GM18520 (cell line): ENCODE results near the gene CBLN3.

Experiments
- ATAC-seq: cut with Tn5 transposase; IDR thresholded peaks from one replicate; pipeline ENCODE4 v1.9.1; 2021; ENCODE audit not compliant: unreplicated experiment

CBLN3 gene

DNA sequence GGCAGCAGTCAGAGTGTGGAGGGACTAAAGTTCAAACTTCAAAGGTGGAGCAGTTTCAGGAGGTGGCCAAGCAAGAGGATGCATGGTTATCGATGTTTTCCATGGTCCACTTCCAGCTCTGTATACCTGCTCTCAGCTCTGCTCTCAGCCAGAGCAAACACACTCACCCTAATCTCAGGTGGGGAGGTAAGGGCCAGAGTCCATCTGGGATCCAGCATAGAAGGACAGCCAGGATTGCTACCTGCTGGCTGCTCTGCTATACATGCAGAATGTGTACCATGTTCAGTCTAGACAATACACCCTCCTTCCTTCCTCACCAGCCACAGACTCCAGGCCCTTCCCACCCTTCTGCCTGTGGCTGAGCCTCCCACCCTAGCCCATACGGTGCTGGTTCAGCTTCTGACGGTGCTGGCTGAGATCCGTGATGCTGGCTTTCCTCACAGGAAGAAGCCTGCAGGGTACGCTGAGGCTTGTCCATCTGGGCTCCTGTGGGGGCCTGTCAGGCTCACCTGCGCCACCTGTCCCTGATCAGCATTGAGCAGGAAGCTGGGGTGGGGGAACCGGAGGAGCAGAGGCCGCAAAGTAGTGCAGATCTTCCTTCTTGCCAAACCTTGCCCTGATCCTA, 2.4 kb downstream of the CBLN3 start:
- no peak for ATAC-seq

DNA sequence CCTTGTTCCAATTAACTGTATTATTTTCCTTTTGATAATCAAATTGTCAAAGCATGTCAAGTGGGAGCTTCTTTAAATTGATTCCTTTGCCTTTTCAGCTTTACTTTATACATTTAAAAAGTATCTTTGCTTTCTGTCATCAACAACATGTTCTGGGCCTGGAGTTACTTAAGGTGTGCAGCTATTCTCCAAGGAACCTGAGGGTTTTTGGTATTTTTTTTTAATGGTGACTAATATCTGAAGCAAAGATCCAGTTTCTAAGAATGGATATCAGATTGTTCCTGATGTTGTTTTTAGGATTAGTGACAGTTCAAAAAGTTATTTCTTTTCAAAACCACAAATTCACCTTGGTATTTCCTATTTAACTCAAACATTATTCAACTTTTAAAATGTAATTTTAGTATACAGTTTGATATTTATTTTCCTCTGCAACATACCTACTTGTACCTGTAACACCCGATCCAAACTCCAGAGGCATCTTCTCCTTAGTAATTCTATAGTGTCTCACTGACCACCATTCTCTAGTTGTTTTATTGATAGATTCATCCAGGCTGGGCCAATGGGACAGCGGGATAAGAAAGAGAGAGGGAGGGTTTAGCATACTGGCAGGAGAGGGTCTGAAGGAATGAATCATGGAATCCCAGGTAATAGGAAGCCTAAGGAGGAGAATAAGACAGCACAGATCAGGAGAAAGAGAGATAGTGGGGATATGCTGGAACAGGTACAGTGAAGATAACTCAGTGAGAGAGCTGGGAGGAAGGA, 3.1 kb downstream of the CBLN3 start:
- no peak for ATAC-seq

DNA sequence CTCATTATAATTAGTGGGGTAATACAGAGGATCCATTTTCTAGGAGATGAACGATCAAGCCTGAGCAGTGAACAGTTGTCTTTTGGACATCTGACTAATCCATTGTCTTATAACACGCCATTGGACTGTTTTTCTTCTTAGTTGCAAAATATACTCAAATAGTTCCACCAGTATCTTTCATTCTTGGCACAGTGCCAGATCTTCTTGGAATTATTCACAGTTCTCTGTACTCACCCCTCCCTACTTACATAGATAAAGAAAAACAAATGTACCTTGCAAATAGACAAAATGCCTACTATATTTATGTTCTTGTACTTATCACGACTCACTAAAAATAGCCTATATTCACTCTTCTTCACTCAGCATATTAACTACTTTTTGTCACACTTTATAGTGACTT, 3.8 kb downstream of the CBLN3 start:
- ATAC-seq = no peak

DNA sequence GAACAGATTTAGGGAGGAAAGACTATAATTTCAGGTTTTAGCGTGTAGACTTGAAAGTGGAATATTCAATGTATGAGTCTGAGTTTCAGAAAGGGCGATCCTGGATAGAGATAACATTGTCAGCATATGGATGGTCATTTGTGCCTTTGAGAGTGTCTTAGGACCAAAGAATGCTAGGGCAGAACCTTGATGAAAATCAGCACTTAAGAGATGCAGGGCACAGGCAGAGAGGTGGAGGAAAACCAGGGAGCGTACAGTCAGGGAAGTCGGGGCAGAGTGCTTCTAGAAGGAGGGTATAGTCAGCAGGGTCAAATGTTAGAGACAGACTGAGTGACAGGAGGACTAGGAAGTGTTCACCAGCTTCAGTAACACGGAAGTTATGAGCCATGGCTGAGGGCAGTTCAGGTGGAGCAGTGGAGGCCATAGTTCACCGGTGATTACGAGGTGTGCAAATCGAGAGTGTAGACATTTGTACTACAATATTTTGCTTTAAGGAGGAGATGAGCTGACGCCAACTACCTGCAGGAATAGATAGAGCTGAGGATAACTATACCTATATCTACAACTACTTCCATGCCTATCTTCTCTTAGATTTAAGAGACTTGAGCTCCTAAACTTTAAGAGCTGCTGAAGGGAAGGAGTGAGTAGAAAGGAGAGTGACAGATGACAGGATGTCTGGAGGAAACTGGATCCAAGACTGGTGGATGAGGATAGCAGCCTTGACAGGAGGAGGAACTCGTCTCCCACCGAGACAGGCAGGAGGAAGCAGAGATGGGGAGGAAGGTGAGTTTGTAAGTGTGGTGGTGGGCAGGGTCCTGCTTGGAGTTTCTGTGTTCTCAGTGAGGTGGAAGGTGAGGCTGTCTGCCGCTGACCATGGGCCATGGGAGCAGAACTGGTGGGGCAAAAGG, 6.5 kb downstream of the CBLN3 start:
- ATAC-seq = no peak

DNA sequence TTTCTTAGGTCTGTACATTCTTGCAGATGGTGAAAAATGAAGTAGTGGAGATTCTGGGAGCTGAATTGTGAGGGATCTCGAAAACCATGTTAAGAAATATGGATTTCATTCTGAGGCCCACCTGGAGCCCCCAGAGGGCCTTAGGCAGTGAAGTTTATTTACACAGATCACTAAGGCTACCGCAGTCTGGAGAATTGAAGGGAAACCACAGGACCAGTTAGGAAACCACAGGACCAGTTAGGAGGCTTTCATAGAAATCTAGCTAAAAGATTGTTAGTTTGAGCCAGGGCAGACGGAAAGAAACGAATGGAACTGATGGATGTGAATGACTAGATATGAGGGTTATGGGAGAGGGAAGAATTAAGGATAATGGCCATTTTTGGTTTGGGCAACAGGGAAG, 7.2 kb downstream of the CBLN3 start:
- no peak for ATAC-seq

DNA sequence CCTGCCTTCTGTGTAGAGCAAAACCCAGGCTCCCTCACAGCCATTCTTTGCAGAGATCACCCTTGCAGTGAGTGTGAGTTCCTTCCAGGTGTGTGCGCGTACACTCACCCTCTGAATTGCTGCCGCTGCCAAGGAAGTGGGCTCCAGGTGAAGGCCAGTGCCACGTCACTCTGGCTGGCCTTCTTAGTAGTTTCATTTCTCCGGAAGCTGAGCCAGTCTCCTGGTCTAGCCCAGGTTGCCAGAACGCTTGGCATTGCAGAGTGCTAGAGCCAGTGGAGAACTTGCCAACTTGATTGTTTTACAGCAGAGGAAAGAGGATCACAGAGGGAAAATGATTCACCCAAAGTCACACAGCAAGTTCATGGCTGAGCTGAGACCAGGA, 11.0 kb downstream of the CBLN3 start:
- ATAC-seq = no peak

DNA sequence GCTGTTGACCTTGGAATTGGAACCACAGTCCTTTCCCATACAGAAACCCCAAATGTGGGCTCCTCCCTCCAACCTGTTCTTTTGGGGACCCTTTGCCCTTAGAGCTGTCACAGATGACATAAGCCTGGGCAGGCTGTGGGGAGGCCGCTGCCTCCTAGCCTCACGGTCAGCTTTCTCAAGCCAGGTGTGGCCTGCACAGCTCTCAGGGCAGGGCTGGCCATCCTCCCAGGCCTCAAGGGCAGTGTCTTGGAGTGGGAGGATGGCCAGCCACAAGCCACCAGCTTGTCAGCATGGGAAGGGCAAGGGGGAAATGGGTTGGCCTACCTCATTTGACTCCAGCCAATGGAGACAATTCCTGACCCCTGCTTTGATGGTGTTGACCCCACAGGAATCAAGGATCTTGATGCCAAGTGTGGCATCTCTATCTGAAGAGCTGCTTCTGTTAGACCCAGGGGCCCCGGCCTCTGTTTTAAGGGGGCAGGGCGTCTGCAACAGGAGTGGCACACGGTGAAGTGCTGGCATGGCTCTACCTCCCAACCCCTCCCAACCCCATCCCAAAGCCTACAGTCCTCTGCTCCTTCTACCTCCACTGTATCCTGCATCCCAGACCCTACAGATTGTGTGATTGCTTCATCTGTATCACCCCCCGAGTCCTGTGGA, 11.5 kb downstream of the CBLN3 start:
- ATAC-seq = no peak

DNA sequence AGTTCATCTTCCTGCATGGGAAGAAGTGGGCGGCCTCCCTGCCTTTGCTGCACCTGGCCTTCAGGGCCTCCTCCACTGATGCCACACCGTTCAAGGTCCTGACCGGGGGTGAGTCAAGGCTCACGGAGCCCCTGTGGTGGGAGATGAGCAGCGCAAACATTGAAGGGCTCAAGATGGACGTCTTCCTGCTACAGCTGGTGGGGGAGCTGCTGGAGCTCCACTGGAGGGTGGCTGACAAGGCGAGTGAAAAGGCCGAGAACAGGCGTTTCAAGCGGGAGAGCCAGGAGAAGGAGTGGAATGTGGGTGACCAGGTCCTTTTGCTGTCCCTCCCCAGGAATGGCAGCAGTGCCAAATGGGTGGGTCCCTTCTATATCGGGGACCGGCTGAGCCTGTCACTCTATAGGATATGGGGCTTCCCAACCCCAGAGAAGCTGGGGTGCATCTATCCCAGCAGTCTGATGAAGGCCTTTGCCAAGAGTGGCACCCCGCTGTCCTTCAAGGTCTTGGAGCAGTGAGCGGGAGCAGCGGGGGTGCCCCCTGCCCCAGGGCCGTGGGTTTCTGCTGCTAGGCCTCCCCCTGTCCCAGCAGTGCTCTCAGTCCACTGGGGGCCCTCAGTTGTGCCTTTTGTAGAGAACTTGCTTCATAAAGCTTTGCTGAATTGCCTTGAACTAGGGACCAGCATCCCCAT, 12.4 kb downstream of the CBLN3 start:
- ATAC-seq = no peak

DNA sequence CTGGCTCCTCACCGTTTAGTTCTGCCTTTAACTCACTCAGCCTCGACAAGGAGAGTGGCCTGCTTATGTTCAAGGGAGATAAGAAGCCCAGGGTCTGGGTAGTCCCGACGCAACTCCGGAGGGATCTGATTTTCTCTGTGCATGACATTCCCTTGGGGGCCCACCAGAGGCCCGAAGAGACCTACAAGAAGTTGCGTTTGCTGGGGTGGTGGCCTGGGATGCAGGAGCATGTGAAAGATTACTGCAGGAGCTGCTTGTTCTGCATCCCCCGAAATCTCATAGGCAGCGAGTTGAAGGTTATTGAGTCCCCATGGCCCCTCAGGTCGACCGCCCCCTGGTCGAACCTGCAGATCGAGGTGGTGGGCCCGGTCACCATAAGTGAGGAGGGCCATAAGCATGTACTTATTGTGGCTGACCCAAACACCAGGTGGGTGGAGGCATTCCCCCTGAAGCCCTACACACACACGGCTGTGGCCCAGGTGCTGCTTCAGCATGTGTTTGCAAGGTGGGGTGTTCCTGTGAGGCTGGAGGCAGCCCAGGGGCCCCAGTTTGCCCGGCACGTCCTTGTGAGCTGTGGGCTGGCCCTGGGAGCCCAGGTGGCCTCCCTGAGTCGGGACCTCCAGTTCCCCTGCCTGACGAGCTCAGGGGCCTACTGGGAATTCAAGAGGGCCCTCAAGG, 13.1 kb downstream of the CBLN3 start:
- no peak for ATAC-seq

DNA sequence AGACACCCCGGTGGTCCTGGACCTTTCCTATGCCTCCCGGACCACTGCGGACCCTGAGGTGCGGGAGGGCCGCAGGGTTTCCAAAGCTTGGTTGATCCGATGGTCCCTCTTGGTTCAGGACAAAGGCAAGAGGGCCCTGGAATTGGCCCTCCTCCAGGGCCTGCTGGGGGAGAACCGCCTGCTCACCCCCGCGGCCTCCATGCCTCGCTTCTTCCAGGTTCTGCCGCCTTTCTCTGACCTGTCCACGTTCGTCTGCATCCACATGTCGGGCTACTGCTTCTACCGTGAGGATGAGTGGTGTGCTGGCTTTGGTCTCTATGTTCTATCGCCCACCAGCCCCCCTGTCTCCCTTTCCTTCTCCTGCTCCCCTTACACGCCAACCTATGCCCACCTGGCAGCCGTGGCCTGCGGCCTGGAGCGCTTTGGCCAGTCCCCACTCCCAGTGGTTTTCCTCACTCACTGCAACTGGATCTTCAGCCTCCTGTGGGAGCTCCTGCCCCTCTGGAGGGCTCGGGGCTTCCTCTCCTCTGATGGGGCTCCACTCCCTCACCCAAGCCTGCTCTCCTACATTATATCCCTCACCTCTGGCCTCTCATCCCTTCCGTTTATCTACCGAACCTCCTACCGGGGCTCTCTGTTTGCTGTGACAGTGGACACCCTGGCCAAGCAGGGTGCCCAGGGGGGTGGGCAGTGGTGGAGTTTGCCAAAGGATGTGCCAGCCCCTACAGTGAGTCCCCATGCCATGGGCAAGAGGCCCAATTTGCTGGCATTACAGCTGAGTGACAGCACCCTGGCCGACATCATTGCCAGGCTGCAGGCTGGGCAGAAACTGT, 13.8 kb downstream of the CBLN3 start:
- no peak for ATAC-seq

DNA sequence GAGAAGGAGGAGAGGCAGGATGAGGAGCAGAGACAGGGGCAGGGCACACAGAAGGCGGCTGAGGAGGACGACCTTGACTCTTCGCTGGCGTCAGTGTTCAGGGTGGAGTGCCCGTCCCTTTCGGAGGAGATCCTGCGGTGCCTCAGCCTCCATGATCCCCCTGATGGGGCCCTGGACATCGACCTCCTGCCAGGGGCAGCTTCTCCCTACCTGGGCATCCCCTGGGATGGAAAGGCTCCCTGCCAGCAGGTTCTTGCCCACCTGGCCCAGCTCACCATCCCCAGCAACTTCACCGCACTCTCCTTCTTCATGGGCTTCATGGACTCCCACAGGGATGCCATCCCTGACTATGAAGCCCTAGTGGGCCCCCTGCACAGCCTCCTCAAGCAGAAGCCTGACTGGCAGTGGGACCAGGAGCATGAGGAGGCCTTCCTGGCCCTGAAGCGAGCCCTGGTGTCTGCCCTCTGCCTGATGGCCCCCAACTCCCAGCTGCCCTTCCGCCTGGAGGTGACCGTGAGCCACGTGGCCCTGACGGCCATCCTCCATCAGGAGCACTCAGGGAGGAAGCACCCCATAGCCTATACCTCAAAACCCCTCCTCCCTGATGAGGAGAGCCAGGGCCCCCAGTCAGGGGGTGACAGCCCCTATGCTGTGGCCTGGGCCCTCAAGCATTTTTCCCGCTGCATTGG, 14.6 kb downstream of the CBLN3 start:
- ATAC-seq = no peak

DNA sequence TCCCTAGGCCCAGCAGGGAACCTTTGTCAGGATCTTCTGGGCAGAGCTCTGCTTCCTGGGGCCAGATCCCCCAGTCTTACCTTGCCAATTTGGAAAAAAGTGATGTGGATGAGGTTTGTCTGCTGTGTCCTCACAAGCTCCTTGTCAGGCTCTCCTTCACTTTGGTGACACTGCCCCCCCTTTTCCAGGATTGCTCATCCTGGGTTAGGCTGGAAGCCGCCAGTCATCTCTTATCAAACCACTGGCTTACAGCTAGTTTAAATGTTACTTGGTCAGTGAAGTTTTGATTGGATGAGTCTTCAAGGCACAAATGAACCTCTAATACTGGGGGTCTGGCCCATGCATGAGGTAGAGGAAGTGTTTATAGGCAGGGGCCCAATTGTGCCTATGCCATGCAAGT, 15.4 kb downstream of the CBLN3 start:
- no peak for ATAC-seq

DNA sequence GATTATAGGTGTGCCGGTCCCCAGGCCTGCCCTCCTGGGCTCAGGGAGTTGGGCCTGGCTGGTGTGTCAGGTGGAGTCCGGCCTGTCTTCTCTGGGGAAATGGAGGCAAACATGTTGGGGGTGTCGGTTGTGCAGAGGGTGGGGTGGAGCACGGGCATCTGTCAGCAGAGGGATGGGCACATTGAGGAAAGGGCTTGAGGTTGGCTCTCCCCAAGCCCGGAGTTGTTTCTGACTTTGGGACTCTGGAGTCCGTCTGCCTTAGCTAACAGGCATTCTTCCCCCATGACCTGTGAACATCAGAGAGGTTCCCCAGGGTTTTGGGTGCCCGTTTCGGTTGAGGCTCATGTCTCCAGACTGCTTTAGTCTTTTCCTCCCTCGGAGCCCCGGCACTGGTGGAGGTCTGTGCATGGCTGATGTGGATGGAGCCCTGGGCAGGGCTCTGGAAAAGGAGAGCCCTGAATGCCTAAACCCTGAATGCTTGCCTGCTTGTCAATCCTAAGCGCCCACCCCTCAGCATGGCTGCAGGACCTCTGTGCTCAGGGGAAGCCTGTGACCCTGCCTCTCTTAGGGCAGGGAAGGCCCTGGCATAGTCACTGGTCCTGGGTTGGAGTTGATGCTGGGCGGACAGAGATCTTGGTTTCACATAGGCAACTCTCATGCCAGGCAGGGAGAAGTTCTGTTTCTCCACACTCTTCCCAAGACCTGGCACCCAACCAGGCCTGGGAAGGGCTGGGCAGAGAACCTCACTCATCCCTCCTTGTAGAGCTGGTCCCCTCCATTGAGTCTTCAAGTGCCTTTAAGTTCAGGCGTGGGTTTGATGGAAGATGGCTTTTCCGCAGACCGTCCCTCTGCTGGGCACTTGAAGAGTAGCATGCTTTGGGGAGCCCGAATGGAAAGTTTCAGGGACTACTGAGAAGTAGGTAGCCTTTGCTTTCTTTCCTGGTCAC, 17.8 kb downstream of the CBLN3 start:
- no peak for ATAC-seq

DNA sequence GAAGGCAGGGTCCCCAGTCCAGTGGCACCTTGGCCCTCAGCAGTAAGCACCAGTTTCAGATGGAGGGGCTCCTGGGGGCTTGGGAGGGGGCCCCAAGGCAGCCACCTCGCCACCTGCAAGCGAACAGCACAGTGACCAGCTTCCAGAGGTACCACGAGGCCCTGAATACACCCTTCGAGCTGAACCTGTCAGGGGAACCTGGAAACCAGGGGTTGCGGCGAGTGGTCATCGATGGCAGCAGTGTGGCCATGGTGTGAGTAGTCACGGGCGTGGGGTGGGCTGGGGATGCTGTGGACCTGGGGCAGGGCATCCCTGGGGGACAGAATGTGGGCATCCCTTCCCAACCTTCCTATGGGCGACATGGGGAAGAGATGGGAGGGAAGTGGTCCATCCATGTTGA, 19.5 kb downstream of the CBLN3 start:
- ATAC-seq = no peak

DNA sequence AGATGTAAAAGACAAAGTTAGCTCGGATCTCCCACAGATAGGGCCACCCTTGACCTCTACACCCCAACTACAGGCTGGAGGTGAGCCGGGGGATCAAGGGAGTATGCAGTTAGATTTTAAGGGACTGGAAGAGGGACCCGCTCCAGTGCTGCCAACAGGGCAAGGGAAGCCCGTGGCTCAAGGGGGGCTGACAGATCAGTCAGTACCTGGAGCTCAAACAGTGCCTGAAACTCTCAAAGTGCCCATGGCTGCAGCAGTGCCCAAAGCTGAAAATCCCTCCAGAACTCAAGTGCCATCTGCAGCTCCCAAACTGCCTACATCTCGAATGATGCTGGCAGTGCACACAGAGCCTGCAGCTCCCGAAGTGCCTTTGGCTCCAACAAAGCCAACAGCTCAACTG, 20.3 kb downstream of the CBLN3 start:
- ATAC-seq = no peak

DNA sequence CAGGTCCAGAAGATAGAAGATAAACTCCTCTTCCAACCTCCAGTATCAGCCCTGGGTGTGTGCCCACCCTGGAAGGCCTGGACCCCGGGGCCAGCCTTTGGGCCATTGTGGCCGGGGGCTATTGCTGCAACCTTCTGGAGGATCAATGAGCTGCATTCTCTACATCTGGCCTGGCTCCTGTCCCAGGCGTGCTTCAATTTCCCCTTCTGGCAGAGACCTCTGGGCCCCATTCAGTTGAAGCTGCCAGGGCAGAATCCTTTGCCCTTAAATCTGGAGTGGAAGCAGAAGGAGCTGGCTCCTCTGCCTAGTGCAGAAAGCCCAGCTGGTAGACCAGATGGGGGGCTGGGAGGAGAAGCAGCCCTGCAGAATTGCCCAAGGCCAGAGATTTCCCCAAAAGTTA, 20.7 kb downstream of the CBLN3 start:
- ATAC-seq = no peak

DNA sequence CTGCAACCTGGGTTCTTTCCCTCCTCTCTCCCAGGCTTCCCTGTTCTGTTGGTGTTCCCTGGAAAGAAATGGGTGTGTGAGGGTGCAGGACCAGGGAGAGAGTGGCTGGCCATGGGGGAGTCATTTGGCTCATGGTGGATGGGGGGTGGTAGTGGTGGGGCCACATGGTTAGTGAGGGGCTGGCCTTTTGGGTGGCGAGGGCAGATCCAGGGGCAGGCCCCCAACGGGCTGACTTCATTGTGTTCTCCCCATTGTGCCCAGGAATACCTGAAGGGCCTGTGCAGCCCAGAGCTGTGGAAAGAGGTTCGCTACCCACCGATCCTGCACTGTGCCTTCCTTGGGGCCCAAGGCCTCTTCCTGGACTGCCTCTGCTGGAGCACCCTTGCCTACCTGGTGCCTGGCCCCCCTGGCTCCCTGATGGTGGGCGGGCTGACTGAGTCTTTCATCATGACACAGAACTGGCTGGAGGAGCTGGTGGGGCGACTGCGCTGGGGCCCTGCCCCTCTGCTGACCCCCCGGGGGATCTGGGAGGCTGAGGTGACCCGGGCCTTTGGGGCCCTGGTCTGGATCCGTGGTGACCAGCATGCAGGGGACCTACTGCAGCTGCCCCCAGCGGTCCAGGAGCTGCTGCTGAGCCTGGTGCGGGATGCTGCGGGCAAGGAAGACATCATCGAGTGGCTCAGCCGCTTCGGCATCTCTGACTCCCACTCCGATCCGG, 21.7 kb downstream of the CBLN3 start:
- ATAC-seq = no peak
